Suprapubic skin (tissue), 3 donors: ENCODE measurements around the gene INPP5B.

Source experiments
- CTCF ChIP-seq, 2 donors: fragments of 200-600 bp in 1 of 2; fragments of 450-650 bp in 1 of 2; sonication (generic) in 1 of 2; IDR thresholded peaks; one replicate each; pipeline ENCODE4 v1.5.1; 2016 to 2019; ENCODE audit warnings: antibody characterized with exemption in 2 of 2, mild to moderate bottlenecking in 1 of 2, moderate library complexity in 1 of 2
- POLR2A ChIP-seq, 2 donors: fragments of 450-650 bp; IDR thresholded peaks; one replicate each; pipeline ENCODE4 v1.6.1; 2017; ENCODE audit warnings: antibody characterized with exemption in 2 of 2, mild to moderate bottlenecking in 2 of 2, moderate library complexity in 2 of 2

GRCh38 chr1:37902983-37903382 is 43.9 kb downstream of the INPP5B start:
- TF ChIP-seq POLR2A (IDR thresholded peaks at IDR 0.05) (no peak), CTCF (IDR thresholded peaks at IDR 0.05) (no peak)
